Hepatocyte (in vitro differentiated cells): ENCODE measurements around the gene IDUA.

Experiments used
- CTCF ChIP-seq: fragments of 200-600 bp; sonication (generic); IDR thresholded peaks from 2 replicates; pipeline ENCODE4 v1.5.1; 2016; ENCODE audit warnings: antibody characterized with exemption, mild to moderate bottlenecking; ENCODE audit not compliant: poor library complexity
- EZH2 ChIP-seq: fragments of 200-600 bp; sonication (generic); IDR thresholded peaks from 2 replicates; pipeline ENCODE4 v1.6.1; 2016; ENCODE audit warnings: antibody characterized with exemption, mild to moderate bottlenecking, borderline replicate concordance
- EZH2phosphoT487 ChIP-seq: fragments of 200-600 bp; sonication (generic); IDR thresholded peaks from one replicate; pipeline ENCODE4 v1.6.1; 2018; ENCODE audit warnings: antibody characterized with exemption, mild to moderate bottlenecking, low read depth, moderate library complexity; ENCODE audit not compliant: unreplicated experiment, severe bottlenecking

DNA sequence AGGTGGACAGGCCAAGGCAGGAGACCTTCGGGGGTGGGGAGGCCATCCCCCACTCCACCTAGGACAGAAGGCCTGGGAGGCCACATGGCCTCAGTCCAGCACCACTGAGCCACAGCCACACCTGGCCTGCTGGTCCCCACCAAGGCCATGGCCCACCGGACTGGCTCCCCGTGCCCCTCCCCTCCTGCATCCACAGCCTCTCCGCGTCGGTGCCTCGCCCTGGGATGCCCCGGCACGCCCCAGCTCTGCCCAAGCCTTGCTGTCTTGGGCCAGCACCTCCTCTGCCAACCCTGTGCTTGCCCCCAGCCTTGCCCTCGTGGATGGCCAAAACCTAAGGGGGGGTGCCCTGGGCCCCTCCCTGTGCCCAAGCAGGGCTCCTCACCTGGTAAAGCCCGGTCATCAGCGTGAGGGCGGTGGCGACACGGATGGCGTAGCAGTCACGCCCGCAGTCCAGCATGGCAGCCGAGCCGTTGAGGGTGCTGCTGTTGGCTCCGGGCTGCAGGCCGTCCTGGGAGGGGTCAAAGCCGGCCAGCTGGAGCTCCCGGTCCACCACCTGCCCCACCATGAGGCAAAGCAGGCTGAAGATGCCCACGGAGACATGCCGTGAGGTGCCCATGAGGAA is 4.0 kb downstream of the IDUA start:
- TF ChIP-seq CTCF (no peak), EZH2 (no peak), EZH2phosphoT487 (no peak)
